CD14-positive monocyte (primary cell): ENCODE measurements around the gene EFL1. TPM values are rescaled to one million over a fixed set of nuclear protein-coding genes. Genes with fewer than 3 reads are reported as not detected.
A peak's percentile ranks its signal among the peaks of the same experiment; 100 is the strongest.

Source experiments
- DNase-seq, 3 donors: peaks; one replicate each; pipeline ENCODE4 v3.0.0-alpha.2; 2011 to 2022
- H2AFZ ChIP-seq: 2 replicates; pipeline ENCODE4 v1.6.0; 2012; ENCODE audit warnings: mild to moderate bottlenecking, low read depth, low read length, inconsistent platforms; ENCODE audit not compliant: insufficient read depth, poor library complexity, severe bottlenecking
- H3K27ac ChIP-seq, 2 donors: 1 replicate in 1 of 2; 2 replicates in 1 of 2; pipeline ENCODE4 v1.5.1; 2012 to 2013; ENCODE audit warnings: low read length in 2 of 2, control low read depth in 1 of 2, inconsistent platforms in 1 of 2, low read depth in 1 of 2, mild to moderate bottlenecking in 1 of 2
- H3K27me3 ChIP-seq, 2 donors: one replicate each; pipeline versions ENCODE4 v1.6.0 to v1.6.1; 2011 to 2013; ENCODE audit warnings: low read length in 2 of 2; ENCODE audit not compliant: control insufficient read depth in 2 of 2, insufficient read depth in 2 of 2
- H3K36me3 ChIP-seq, 2 donors: replicated peaks in 1 of 2; 1 replicate in 1 of 2; 2 replicates in 1 of 2; pipeline versions ENCODE4 v1.5.1 to v1.6.1; 2012 to 2013; ENCODE audit warnings: low read length in 2 of 2, control low read depth in 1 of 2, inconsistent platforms in 1 of 2, mild to moderate bottlenecking in 1 of 2; ENCODE audit not compliant: insufficient read depth in 2 of 2, control insufficient read depth in 1 of 2
- H3K4me1 ChIP-seq, 2 donors: 1 replicate in 1 of 2; 2 replicates in 1 of 2; pipeline versions ENCODE4 v1.5.1 to v1.6.1; 2012 to 2013; ENCODE audit warnings: low read length in 2 of 2, control low read depth in 1 of 2, inconsistent platforms in 1 of 2, mild to moderate bottlenecking in 1 of 2, moderate library complexity in 1 of 2; ENCODE audit not compliant: insufficient read depth in 2 of 2, control insufficient read depth in 1 of 2
- H3K4me2 ChIP-seq: replicated peaks from 2 replicates; pipeline ENCODE3; 2012; ENCODE audit warnings: low read length, moderate library complexity, mild to moderate bottlenecking; ENCODE audit not compliant: poor library complexity, severe bottlenecking; ENCODE audit errors: extremely low read depth
- H3K4me3 ChIP-seq, 3 experiments: fragments of 200-600 bp in 1 of 3; sonication (generic) in 1 of 3; replicated peaks in 1 of 3; 1 replicate in 2 of 3; 2 replicates in 1 of 3; pipeline ENCODE4 v1.5.1; 2011 to 2013; ENCODE audit warnings: low read length in 3 of 3, mild to moderate bottlenecking in 3 of 3, control low read depth in 2 of 3, low read depth in 2 of 3, inconsistent platforms in 1 of 3, moderate library complexity in 1 of 3
- H3K79me2 ChIP-seq: 2 replicates; pipeline ENCODE4 v1.6.0; 2012; ENCODE audit warnings: mild to moderate bottlenecking, control low read depth, inconsistent platforms, low read length, moderate library complexity; ENCODE audit not compliant: insufficient read depth
- H3K9ac ChIP-seq: 2 replicates; pipeline ENCODE4 v1.6.0; 2017; ENCODE audit warnings: low read length, mild to moderate bottlenecking; ENCODE audit not compliant: insufficient read depth, poor library complexity, severe bottlenecking
- H3K9me3 ChIP-seq, 2 donors: replicated peaks in 1 of 2; 1 replicate in 1 of 2; 2 replicates in 1 of 2; pipeline versions ENCODE4 v1.5.1 to v1.6.1; 2012 to 2013; ENCODE audit warnings: low read length in 2 of 2, control low read depth in 1 of 2; ENCODE audit not compliant: control insufficient read depth in 1 of 2, insufficient read depth in 1 of 2
- H4K20me1 ChIP-seq: 2 replicates; pipeline ENCODE4 v1.6.0; 2012; ENCODE audit warnings: mild to moderate bottlenecking, low read length, control low read depth, moderate library complexity; ENCODE audit not compliant: insufficient read depth
- H3K27ac Mint-ChIP-seq, 7 donors: one replicate each; pipeline ENCODE4 v1.8.0; 2020; ENCODE audit warnings: mild to moderate bottlenecking in 7 of 7, mixed read lengths in 7 of 7, moderate library complexity in 6 of 7, inconsistent platforms in 2 of 7
- H3K27me3 Mint-ChIP-seq, 3 donors: one replicate each; pipeline ENCODE4 v1.8.0; 2021 to 2022; ENCODE audit warnings: low read depth in 3 of 3, mild to moderate bottlenecking in 3 of 3, mixed read lengths in 3 of 3, moderate library complexity in 3 of 3, inconsistent platforms in 1 of 3
- H3K36me3 Mint-ChIP-seq, 2 donors: one replicate each; pipeline ENCODE4 v1.8.0; 2020; ENCODE audit warnings: mixed read lengths in 2 of 2, inconsistent platforms in 1 of 2, mild to moderate bottlenecking in 1 of 2
- H3K4me1 Mint-ChIP-seq: one replicate; pipeline ENCODE4 v1.8.0; 2020; ENCODE audit warnings: mild to moderate bottlenecking, mixed read lengths
- H3K4me3 Mint-ChIP-seq, 2 donors: one replicate each; pipeline ENCODE4 v1.8.0; 2020; ENCODE audit warnings: mild to moderate bottlenecking in 2 of 2, mixed read lengths in 2 of 2, moderate library complexity in 1 of 2
- H3K9me3 Mint-ChIP-seq, 7 donors: one replicate each; pipeline ENCODE4 v1.8.0; 2020 to 2022; ENCODE audit warnings: mixed read lengths in 7 of 7, mild to moderate bottlenecking in 6 of 7, moderate library complexity in 6 of 7, inconsistent platforms in 2 of 7
- WGBS: methylation state at CpG from one replicate; pipeline ENCODE4 v1.1.5; 2013; ENCODE audit warnings: missing lambda C conversion rate; ENCODE audit not compliant: insufficient coverage; 5-methylcytosine and 5-hydroxymethylcytosine counted together
- intact Hi-C, 2 donors: fragments of 100-400 bp; cut with micrococcal nuclease; formaldehyde crosslinking; loops; one replicate each; pipeline versions ENCODE4 v1.15.0 to v1.15.1; 2023
- polyA plus RNA-seq, 3 donors: library from polyadenylated mRNA; depleted of rRNA in 1 of 3; unstranded in 2 of 3; stranded (reverse) in 1 of 3; fragments of 300-500 nt in 2 of 3; fragments of >200 nt in 1 of 3; fragmentation: Illumina TruSeq in 2 of 3; gene quantifications; 1 replicate in 2 of 3; 2 replicates in 1 of 3; pipeline ENCODE4 v1.2.3, GENCODE V29; 2012 to 2021
- TF ChIP-seq, protein P1 (sequence below): fragments of 200-600 bp; IDR thresholded peaks from one replicate; pipeline ENCODE4 v1.8.0; 2022; ENCODE audit warnings: antibody characterized with exemption, mild to moderate bottlenecking

EFL1 gene
- polyA plus RNA-seq, 3 donors = 5.2 to 10.0 (median 7.1) TPM

DNA sequence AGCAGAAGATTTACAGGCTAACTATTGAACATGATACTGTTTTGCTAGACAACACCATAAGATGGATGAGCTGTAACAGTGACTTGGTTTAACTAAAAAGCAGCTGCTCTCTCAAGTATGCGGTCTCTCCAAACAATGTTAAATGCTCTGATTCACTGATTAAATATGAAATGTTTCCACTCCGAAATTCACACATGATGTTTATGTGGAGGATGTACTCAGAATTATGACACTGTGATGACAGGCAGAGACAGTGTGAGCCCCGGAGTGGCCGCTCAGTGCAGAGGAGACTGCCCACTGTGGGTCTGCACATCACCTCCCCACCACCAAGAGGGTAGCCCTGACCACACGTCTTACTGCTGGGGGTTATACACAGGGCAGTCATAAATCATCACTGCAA, 132.8 kb downstream of the EFL1 start:
- H3K4me3 ChIP-seq = no peak overlapping the region
- no peak overlapping the region for H3K4me3 Mint-ChIP-seq
- H3K9me3 ChIP-seq = no peaks in the 10 kb centered on the region
- H3K36me3 Mint-ChIP-seq = peaks cover 50% of the 10 kb centered on the region in 2 donors
- H3K4me1 Mint-ChIP-seq = peaks cover 5% of the 10 kb centered on the region
- H4K20me1 ChIP-seq = no peaks in the 10 kb centered on the region
- TF ChIP-seq, protein P1, sequence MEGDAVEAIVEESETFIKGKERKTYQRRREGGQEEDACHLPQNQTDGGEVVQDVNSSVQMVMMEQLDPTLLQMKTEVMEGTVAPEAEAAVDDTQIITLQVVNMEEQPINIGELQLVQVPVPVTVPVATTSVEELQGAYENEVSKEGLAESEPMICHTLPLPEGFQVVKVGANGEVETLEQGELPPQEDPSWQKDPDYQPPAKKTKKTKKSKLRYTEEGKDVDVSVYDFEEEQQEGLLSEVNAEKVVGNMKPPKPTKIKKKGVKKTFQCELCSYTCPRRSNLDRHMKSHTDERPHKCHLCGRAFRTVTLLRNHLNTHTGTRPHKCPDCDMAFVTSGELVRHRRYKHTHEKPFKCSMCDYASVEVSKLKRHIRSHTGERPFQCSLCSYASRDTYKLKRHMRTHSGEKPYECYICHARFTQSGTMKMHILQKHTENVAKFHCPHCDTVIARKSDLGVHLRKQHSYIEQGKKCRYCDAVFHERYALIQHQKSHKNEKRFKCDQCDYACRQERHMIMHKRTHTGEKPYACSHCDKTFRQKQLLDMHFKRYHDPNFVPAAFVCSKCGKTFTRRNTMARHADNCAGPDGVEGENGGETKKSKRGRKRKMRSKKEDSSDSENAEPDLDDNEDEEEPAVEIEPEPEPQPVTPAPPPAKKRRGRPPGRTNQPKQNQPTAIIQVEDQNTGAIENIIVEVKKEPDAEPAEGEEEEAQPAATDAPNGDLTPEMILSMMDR = no peak
- DNase-seq = no peak
- peak overlapping the region in 1 of 2 donors; percentile 32 for H3K27ac ChIP-seq
- no peak overlapping the region for H3K4me2 ChIP-seq
- H3K9ac ChIP-seq = no peak overlapping the region
- peaks cover 7 to 53% of the 10 kb centered on the region in 2 donors for H3K36me3 ChIP-seq
- no CpG with 5 or more reads among the region's 5 CpGs for WGBS
- intact Hi-C loops = no loop called here
- no peaks in the 10 kb centered on the region for H3K9me3 Mint-ChIP-seq
- H3K27me3 ChIP-seq = no peaks in the 10 kb centered on the region
- no peaks in the 10 kb centered on the region for H3K4me1 ChIP-seq
- H2AFZ ChIP-seq = no peak overlapping the region
- H3K79me2 ChIP-seq = no peaks in the 10 kb centered on the region
- no peaks in the 10 kb centered on the region for H3K27me3 Mint-ChIP-seq
- H3K27ac Mint-ChIP-seq = no peak overlapping the region

DNA sequence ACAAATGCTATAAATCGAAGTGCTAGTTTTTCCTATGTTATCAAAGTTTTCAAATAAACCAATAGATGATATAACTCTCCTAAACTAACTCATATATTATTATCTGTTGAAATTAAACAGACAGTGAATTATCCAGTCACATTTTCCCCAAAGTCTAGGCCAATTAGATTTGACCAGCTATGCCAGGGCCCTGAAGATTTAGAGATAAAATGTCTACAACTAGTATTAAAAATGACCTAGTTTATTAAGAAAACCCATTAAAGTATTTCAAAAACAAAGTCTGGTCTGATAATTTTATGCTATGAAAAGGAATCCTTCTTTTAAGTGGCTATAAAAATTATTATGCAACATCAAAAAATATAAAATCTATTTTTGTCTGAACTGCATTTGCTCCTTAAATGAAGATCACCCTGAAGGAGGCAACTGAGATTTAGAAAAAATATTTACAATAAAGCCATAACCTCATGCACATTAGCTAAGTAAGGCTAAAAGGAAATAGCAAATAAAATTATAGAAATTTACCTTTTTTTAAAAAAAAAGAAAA, 133.3 kb downstream of the EFL1 start:
- H3K9me3 Mint-ChIP-seq = no peaks in the 10 kb centered on the region
- Histone ChIP-seq H3K4me3 (no peak overlapping the region), H3K4me2 (no peak overlapping the region), H3K36me3 (peaks cover 7 to 48% of the 10 kb centered on the region in 2 donors), H2AFZ (no peak overlapping the region), H3K9ac (no peak overlapping the region), H3K9me3 (no peaks in the 10 kb centered on the region), H4K20me1 (no peaks in the 10 kb centered on the region), H3K4me1 (no peaks in the 10 kb centered on the region), H3K27ac (no peak overlapping the region), H3K79me2 (no peaks in the 10 kb centered on the region), H3K27me3 (no peaks in the 10 kb centered on the region)
- WGBS = no CpG with 5 or more reads among the region's 1 CpG
- no peak for DNase-seq
- TF ChIP-seq, protein P1 = no peak
- no peak overlapping the region for H3K27ac Mint-ChIP-seq
- intact Hi-C loops = no loop called here
- no peak overlapping the region for H3K4me3 Mint-ChIP-seq
- peaks cover 5% of the 10 kb centered on the region for H3K4me1 Mint-ChIP-seq
- H3K27me3 Mint-ChIP-seq = no peaks in the 10 kb centered on the region
- peaks cover 47 to 49% of the 10 kb centered on the region in 2 donors for H3K36me3 Mint-ChIP-seq
